GM20000 (cell line): ENCODE data around the gene C1QTNF9.
A peak's percentile ranks its signal among the peaks of the same experiment; 100 is the strongest.
"Not testable (repeated sequence)": the region's sequence is repeated elsewhere in the genome, so short reads cannot be mapped to it uniquely, and the experiment has no call there.

Experiments
- DNase-seq: peaks from one replicate; pipeline ENCODE4 v3.0.0; 2012; ENCODE audit warnings: low spot score
- TF ChIP-seq, protein P1 (sequence below): IDR thresholded peaks from 2 replicates; pipeline ENCODE4 v1.5.1; 2012; ENCODE audit warnings: mild to moderate bottlenecking, control low read depth; ENCODE audit errors: extremely low read depth, missing control alignments

The C1QTNF9 gene, protein sequence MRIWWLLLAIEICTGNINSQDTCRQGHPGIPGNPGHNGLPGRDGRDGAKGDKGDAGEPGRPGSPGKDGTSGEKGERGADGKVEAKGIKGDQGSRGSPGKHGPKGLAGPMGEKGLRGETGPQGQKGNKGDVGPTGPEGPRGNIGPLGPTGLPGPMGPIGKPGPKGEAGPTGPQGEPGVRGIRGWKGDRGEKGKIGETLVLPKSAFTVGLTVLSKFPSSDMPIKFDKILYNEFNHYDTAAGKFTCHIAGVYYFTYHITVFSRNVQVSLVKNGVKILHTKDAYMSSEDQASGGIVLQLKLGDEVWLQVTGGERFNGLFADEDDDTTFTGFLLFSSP

DNA sequence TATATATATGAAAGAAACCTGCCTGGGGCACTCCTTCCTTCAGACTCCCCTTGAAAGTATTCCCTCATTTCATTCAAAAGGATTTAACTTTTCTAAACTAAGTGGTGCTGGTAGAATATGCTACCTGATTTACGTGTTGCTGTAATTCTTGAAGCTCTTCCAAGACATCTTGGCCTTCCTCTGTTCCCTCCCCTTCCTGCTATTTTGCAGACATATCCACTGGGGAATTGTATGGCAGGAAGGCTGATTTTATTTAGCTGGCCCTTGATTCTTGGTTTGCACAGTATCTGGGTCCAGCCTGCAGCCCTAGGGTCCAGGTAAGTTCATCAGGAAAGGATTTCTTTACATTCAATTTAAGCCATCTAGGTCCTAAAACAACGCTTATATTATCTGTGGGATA is at the start of gene C1QTNF9:
TSS of gene C1QTNF9 (plus strand) at position 281 of the 400 bp plus-strand sequence. CDS start 6,424 bp downstream, outside the sequence.
- not testable (repeated sequence) for DNase-seq

DNA sequence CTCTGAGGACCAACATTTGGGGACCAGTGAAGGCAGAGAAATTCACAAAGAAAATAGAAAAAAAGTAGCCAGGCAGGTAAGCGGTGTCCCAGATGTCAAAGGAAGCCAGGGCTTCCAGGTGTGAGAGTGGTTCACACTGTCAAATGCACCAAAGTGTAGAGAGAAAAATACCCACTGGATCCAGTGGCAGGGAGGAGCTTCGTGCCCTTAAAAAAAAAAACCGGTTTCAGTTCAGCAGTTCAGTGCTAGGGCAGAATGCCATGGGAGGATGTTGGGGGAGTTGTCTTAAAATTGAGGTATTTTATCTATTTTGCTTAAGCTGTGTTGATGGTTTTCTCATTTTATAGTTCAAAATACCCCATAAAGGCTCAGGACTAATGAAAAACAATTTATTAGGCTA is 47.8 kb upstream of the C1QTNF9 start:
- TF ChIP-seq, protein P1, sequence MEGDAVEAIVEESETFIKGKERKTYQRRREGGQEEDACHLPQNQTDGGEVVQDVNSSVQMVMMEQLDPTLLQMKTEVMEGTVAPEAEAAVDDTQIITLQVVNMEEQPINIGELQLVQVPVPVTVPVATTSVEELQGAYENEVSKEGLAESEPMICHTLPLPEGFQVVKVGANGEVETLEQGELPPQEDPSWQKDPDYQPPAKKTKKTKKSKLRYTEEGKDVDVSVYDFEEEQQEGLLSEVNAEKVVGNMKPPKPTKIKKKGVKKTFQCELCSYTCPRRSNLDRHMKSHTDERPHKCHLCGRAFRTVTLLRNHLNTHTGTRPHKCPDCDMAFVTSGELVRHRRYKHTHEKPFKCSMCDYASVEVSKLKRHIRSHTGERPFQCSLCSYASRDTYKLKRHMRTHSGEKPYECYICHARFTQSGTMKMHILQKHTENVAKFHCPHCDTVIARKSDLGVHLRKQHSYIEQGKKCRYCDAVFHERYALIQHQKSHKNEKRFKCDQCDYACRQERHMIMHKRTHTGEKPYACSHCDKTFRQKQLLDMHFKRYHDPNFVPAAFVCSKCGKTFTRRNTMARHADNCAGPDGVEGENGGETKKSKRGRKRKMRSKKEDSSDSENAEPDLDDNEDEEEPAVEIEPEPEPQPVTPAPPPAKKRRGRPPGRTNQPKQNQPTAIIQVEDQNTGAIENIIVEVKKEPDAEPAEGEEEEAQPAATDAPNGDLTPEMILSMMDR, result no peak
- DNase-seq, result no peak

DNA sequence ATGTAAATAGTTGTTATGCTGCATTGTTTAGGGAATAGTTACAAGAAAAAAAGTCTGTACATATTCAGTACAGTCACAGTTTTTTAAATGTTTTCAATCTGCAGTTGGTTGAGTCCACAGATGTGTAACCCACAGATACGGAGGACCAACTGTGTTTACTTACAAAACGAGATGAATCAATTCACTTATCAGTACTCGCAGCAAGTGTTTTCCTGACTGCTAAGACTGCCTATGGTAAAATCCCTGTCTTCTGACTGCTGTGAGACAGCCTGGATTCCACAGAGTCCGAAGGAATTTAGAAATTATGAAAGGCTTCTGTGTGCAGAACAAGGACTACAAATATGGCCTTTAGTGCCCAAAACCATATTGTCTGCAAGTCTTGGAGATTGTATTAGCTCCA is 45.7 kb upstream of the C1QTNF9 start:
- DNase-seq, result no peak
- TF ChIP-seq, protein P1, result no peak

DNA sequence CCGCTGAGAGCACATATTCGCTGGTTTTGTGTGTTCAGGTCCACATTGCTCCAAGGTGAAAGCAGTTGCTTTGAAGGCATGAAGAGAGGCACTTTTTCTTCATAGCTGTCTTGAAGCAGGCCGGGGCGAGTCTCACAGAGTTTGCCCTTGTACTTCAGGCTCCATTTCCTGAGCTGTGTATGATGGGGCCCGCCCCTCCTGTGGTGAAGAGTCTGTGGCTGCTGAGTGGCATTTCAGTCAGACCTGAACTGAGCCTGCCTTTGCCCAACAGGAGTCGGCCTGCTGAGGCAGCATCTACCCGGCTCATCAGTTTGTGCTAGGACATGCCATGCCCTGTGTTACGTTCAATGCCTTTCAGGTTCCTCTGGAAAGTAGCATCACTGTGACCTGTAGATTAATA is 44.4 kb upstream of the C1QTNF9 start:
- TF ChIP-seq, protein P1, result no peak
- DNase-seq, result no peak

DNA sequence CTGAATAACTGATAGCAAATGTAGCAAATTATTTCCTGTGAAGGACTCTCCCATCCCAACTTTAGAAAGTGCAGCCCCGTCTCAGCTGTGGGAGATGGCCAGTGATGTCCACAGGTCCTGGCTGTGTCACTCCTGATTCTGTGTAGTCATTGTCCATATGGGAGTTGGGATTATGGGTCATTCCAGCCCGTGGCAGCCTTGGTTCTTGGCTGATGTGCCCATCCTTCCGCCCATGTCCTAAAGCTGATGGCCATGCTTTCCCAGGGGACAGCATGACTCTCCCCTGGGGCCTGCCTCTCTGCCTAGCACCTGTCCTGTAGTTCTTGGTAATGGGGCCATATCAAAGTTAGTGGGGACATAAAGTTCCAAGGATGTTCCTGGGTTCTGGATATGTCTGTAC is 43.9 kb upstream of the C1QTNF9 start:
- TF ChIP-seq, protein P1, result no peak
- no peak for DNase-seq

DNA sequence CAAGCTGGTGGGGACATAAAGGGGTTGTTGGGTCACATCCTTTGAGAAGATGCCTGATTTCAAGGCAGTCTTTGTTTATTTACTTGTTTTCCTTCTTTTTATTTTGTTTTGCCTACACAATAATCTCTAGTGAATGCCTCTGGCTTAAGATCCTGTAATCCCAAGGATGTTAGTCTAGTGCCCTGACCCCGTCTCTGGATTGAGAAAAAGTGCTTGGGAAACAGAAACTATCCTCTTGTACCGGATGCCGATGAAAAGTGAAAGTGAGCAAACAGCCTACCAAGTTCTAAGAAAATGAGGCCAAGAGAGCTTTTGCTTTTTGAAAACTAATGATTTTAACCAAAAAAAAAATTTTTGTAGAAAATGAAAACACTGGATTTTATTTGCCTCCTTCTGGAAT is 42.1 kb upstream of the C1QTNF9 start:
- peak; percentile 47 for DNase-seq
- TF ChIP-seq, protein P1, result no peak

DNA sequence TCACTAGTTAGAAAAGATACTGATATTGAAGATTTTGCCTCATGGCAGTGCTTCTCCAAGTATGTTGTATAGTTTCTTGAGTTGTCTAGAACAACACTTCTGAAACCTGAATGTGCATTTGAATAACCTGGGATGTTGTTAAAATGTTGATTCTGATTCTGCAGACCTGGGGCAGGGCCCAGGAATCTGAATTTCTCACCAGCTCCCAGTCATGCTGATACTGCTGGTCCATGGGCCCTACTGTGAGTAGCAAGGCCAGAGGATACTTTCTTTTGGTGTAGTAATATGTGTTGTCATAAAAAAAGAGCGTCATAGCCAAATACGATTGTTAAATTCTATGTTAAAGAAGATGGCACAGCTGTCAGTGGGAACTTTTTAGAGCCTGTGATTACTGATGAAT is 41.6 kb upstream of the C1QTNF9 start:
- TF ChIP-seq, protein P1, result no peak
- DNase-seq, result no peak

DNA sequence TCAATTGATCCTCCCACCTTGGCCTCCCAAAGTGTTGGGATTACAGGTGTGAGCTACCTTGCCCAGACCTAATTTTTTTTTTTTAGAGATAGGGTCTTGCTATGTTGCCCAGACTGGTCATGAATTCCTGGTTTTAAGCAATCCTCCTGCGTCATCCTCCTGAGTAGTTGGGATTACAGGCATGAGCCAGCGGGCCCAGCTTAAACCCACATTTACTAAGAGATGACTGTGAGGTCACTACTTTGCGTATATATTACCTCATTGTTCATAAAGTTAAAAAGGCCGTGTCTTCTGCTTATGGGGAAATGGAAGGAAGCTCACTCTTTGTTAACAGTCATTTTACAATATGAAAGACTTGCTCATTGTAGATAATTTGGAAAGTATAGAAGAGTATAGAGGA is 39.6 kb upstream of the C1QTNF9 start:
- DNase-seq, result no peak
- TF ChIP-seq, protein P1, result no peak
